H9 (cell line): ENCODE results near the gene GPC3. TPM values are rescaled to one million over a fixed set of nuclear protein-coding genes. Genes with fewer than 3 reads are reported as not detected.

Experiments used
- DNase-seq: peaks from one replicate; pipeline ENCODE4 v3.0.0-alpha.2; 2017
- H2AFZ ChIP-seq: one replicate; pipeline ENCODE4 v1.6.1; 2013; ENCODE audit warnings: mild to moderate bottlenecking, low read length, control low read depth, moderate library complexity
- H2AK5ac ChIP-seq: 2 replicates; pipeline ENCODE4 v1.6.1; 2013; ENCODE audit warnings: low read length, control low read depth, mixed read lengths; ENCODE audit not compliant: insufficient read length
- H2BK120ac ChIP-seq: one replicate; pipeline ENCODE4 v1.6.1; 2013; ENCODE audit warnings: low read depth, mild to moderate bottlenecking, low read length, control low read depth, inconsistent platforms; ENCODE audit not compliant: poor library complexity, severe bottlenecking
- H2BK12ac ChIP-seq: 2 replicates; pipeline ENCODE4 v1.6.1; 2013; ENCODE audit warnings: low read length, control low read depth, mixed read lengths, low read depth; ENCODE audit not compliant: insufficient read length
- H2BK15ac ChIP-seq: 2 replicates; pipeline ENCODE4 v1.6.1; 2013; ENCODE audit warnings: low read depth, low read length, control low read depth
- H2BK20ac ChIP-seq: one replicate; pipeline ENCODE4 v1.6.1; 2013; ENCODE audit warnings: low read depth, mild to moderate bottlenecking, low read length, control low read depth, inconsistent platforms; ENCODE audit not compliant: poor library complexity, severe bottlenecking
- H2BK5ac ChIP-seq: 2 replicates; pipeline ENCODE4 v1.6.1; 2013; ENCODE audit warnings: low read length, control low read depth, mixed read lengths; ENCODE audit not compliant: insufficient read length
- H3K14ac ChIP-seq: 2 replicates; pipeline ENCODE4 v1.6.1; 2013; ENCODE audit warnings: low read length, control low read depth; ENCODE audit not compliant: insufficient read depth
- H3K18ac ChIP-seq: 2 replicates; pipeline ENCODE4 v1.6.1; 2013; ENCODE audit warnings: low read depth, mild to moderate bottlenecking, mixed read lengths, low read length, control low read depth; ENCODE audit not compliant: insufficient read length
- H3K23ac ChIP-seq: 2 replicates; pipeline ENCODE4 v1.6.1; 2013; ENCODE audit warnings: low read length, control low read depth, mixed read lengths, low read depth; ENCODE audit not compliant: insufficient read length
- H3K23me2 ChIP-seq: 2 replicates; pipeline ENCODE4 v1.6.1; 2013; ENCODE audit warnings: low read depth, mild to moderate bottlenecking, mixed read lengths, low read length, control low read depth; ENCODE audit not compliant: insufficient read length, poor library complexity, severe bottlenecking
- H3K27ac ChIP-seq: 2 replicates; pipeline ENCODE4 v1.5.1; 2013; ENCODE audit warnings: low read length, control low read depth, mixed read lengths, low read depth; ENCODE audit not compliant: insufficient read length
- H3K27me3 ChIP-seq: 2 replicates; pipeline ENCODE4 v1.6.1; 2013; ENCODE audit warnings: low read length, control low read depth, inconsistent platforms; ENCODE audit not compliant: insufficient read depth
- H3K4ac ChIP-seq: 2 replicates; pipeline ENCODE4 v1.6.1; 2013; ENCODE audit warnings: low read depth, mild to moderate bottlenecking, control low read depth, inconsistent platforms, low read length, moderate library complexity
- H3K4me1 ChIP-seq: 2 replicates; pipeline ENCODE4 v1.6.1; 2013; ENCODE audit warnings: low read length, control low read depth, inconsistent platforms; ENCODE audit not compliant: insufficient read depth
- H3K4me2 ChIP-seq: 2 replicates; pipeline ENCODE4 v1.6.1; 2013; ENCODE audit warnings: low read length, control low read depth, mixed read lengths; ENCODE audit not compliant: insufficient read length, insufficient read depth
- H3K56ac ChIP-seq: 2 replicates; pipeline ENCODE4 v1.6.1; 2013; ENCODE audit warnings: low read depth, mild to moderate bottlenecking, mixed read lengths, low read length, control low read depth; ENCODE audit not compliant: insufficient read length
- H3K79me1 ChIP-seq: 2 replicates; pipeline ENCODE4 v1.6.1; 2013; ENCODE audit warnings: low read depth, mild to moderate bottlenecking, moderate library complexity, low read length, control low read depth, inconsistent platforms; ENCODE audit not compliant: insufficient read depth, poor library complexity, severe bottlenecking
- H3K79me2 ChIP-seq: 2 replicates; pipeline ENCODE4 v1.6.1; 2013; ENCODE audit warnings: low read length, control low read depth, inconsistent platforms; ENCODE audit not compliant: insufficient read depth
- H3K9ac ChIP-seq: 2 replicates; pipeline ENCODE4 v1.6.1; 2013; ENCODE audit warnings: low read length, control low read depth, mixed read lengths; ENCODE audit not compliant: insufficient read length; ENCODE audit errors: extremely low read depth
- H3K9me3 ChIP-seq: one replicate; pipeline ENCODE4 v1.6.1; 2013; ENCODE audit warnings: low read depth, low read length, inconsistent platforms; ENCODE audit not compliant: control insufficient read depth
- H3T11ph ChIP-seq: one replicate; pipeline ENCODE4 v1.6.1; 2013; ENCODE audit warnings: mild to moderate bottlenecking, low read length, control low read depth, inconsistent platforms
- H4K20me1 ChIP-seq: one replicate; pipeline ENCODE4 v1.6.1; 2013; ENCODE audit not compliant: control insufficient read depth, insufficient read length, insufficient read depth
- H4K5ac ChIP-seq: 2 replicates; pipeline ENCODE4 v1.6.1; 2013; ENCODE audit warnings: low read depth, mild to moderate bottlenecking, mixed read lengths, low read length, control low read depth; ENCODE audit not compliant: insufficient read length
- H4K8ac ChIP-seq: replicated peaks from 2 replicates; pipeline ENCODE4 v1.6.1; 2013; ENCODE audit warnings: low read length, control low read depth, mixed read lengths, low read depth; ENCODE audit not compliant: insufficient read length
- H4K91ac ChIP-seq: 2 replicates; pipeline ENCODE4 v1.6.1; 2013; ENCODE audit warnings: low read depth, mild to moderate bottlenecking, moderate library complexity, mixed read lengths, low read length, control low read depth; ENCODE audit not compliant: insufficient read length
- H3K27ac Mint-ChIP-seq, 3 experiments: 2 replicates in 2 of 3; 3 replicates in 1 of 3; pipeline ENCODE4 v1.8.0; 2020 to 2021; ENCODE audit warnings: mixed read lengths in 3 of 3, mild to moderate bottlenecking in 1 of 3, moderate library complexity in 1 of 3
- H3K27me3 Mint-ChIP-seq: 2 replicates; pipeline ENCODE4 v1.8.0; 2021; ENCODE audit warnings: low read depth, mild to moderate bottlenecking, moderate library complexity, mixed read lengths
- H3K36me3 Mint-ChIP-seq, 3 experiments: 2 replicates in 2 of 3; 3 replicates in 1 of 3; pipeline ENCODE4 v1.8.0; 2020 to 2021; ENCODE audit warnings: low read depth in 3 of 3, mixed read lengths in 3 of 3; ENCODE audit not compliant: insufficient read depth in 1 of 3
- H3K4me1 Mint-ChIP-seq, 2 experiments: 2 replicates each; pipeline ENCODE4 v1.8.0; 2020; ENCODE audit warnings: mixed read lengths in 2 of 2
- H3K4me3 Mint-ChIP-seq, 2 experiments: 2 replicates in 1 of 2; 3 replicates in 1 of 2; pipeline ENCODE4 v1.8.0; 2020 to 2021; ENCODE audit warnings: mild to moderate bottlenecking in 2 of 2, mixed read lengths in 2 of 2, moderate library complexity in 1 of 2
- H3K9me3 Mint-ChIP-seq, 2 experiments: 2 replicates in 1 of 2; 3 replicates in 1 of 2; pipeline ENCODE4 v1.8.0; 2020; ENCODE audit warnings: mild to moderate bottlenecking in 2 of 2, mixed read lengths in 2 of 2, moderate library complexity in 1 of 2
- CTCF ChIP-seq: fragments of 200-600 bp; sonication (generic); conservative IDR thresholded peaks from 3 replicates; pipeline ENCODE4 v1.8.0; 2021; ENCODE audit warnings: antibody characterized with exemption, mild to moderate bottlenecking
- WGBS: extraction: QIAGEN DNeasy Blood & Tissue Kit; methylation state at CpG from one replicate; pipeline ENCODE4 v1.1.7; 2013; ENCODE audit warnings: missing lambda C conversion rate, low lambda C conversion rate, mixed read lengths; ENCODE audit not compliant: insufficient read length; ENCODE audit errors: extremely low coverage; 5-methylcytosine and 5-hydroxymethylcytosine counted together
- total RNA-seq: library from RNA; stranded (reverse); gene quantifications from 2 replicates; pipeline ENCODE4 v1.2.1, GENCODE V29; 2021

Gene GPC3
- total RNA-seq, 1 experiment from 2014 or later: 108 TPM

- no peaks in the 10 kb centered on the region for H4K20me1 ChIP-seq
- no peak overlapping the region for H4K91ac ChIP-seq
- H3K23ac ChIP-seq: no peak overlapping the region
- Mint-ChIP-seq H3K27ac (no peak overlapping the region), H3K4me1 (peaks cover 16 to 17% of the 10 kb centered on the region in 2 experiments), H3K9me3 (no peaks in the 10 kb centered on the region), H3K4me3 (no peak overlapping the region), H3K36me3 (no peaks in the 10 kb centered on the region), H3K27me3 (no peaks in the 10 kb centered on the region)
- no peak overlapping the region for H4K5ac ChIP-seq
- H3K23me2 ChIP-seq: no peaks in the 10 kb centered on the region
- no peak overlapping the region for H3K4me2 ChIP-seq
- H4K8ac ChIP-seq: no peak overlapping the region
- no peak overlapping the region for H3K14ac ChIP-seq
- no peak overlapping the region for H3K18ac ChIP-seq
- no peak overlapping the region for H2BK20ac ChIP-seq
- H2BK12ac ChIP-seq: no peak overlapping the region
- no CpG with 5 or more reads among the region's 7 CpGs for WGBS
- H3K9me3 ChIP-seq: no peaks in the 10 kb centered on the region
- no peaks in the 10 kb centered on the region for H3K79me2 ChIP-seq
- H3K27me3 ChIP-seq: no peaks in the 10 kb centered on the region
- no peaks in the 10 kb centered on the region for H3K79me1 ChIP-seq
- no peak overlapping the region for H2AFZ ChIP-seq
- peak; percentile 44 for DNase-seq
- H3K27ac ChIP-seq: no peak overlapping the region
- H2BK15ac ChIP-seq: no peak overlapping the region
- no peak overlapping the region for H3T11ph ChIP-seq
- H2AK5ac ChIP-seq: no peak overlapping the region
- no peak overlapping the region for H3K9ac ChIP-seq
- H3K56ac ChIP-seq: no peak overlapping the region
- no peaks in the 10 kb centered on the region for H3K4me1 ChIP-seq
- H2BK120ac ChIP-seq: no peak overlapping the region
- peak; percentile 96 for TF ChIP-seq CTCF
- no peak overlapping the region for H3K4ac ChIP-seq
- H2BK5ac ChIP-seq: no peak overlapping the region
These were observed 209.3 kb downstream of the GPC3 start for GRCh38 chrX:133776072-133776471.
